ENCODE results near the gene TIPIN. TPM values are rescaled to one million over a fixed set of nuclear protein-coding genes. Genes with fewer than 3 reads are reported as not detected.
"Not testable (repeated sequence)": the region's sequence is repeated elsewhere in the genome, so short reads cannot be mapped to it uniquely, and the experiment has no call there.

TIPIN gene
- total RNA-seq, 1 donor from 2014 or later = 4.6 TPM

GRCh38 chr15:66388576-66388975 is 32.1 kb upstream of the TIPIN start:
- TF ChIP-seq CTCF (IDR thresholded peaks at IDR 0.05) = no peak
- Histone ChIP-seq H3K27me3 (no peaks in the 10 kb centered on the region), H3K36me3 (no peaks in the 10 kb centered on the region), H3K4me3 (peak overlapping the region; percentile 89), H3K9me3 (no peaks in the 10 kb centered on the region), H3K27ac (no peak overlapping the region), H3K4me1 (peaks cover 43% of the 10 kb centered on the region)
- intact Hi-C loops (cut with DNase I) = loop anchor here (5.0 kb wide), 1 partner anchor 109 kb away; the partner anchor contains the start of gene SNAPC5
- ATAC-seq (no peak), DNase-seq (no peak)

GRCh38 chr15:66388043-66388363 is 31.5 kb upstream of the TIPIN start:
- H3K36me3 ChIP-seq = no peaks in the 10 kb centered on the region
- peak overlapping the region; percentile 89 for H3K4me3 ChIP-seq
- peaks cover 43% of the 10 kb centered on the region for H3K4me1 ChIP-seq
- intact Hi-C loops (cut with DNase I) = loop anchor here (5.0 kb wide), 1 partner anchor 109 kb away; the partner anchor contains the start of gene SNAPC5
- no peak for TF ChIP-seq CTCF (IDR thresholded peaks at IDR 0.05)
- H3K9me3 ChIP-seq = no peaks in the 10 kb centered on the region
- no peaks in the 10 kb centered on the region for H3K27me3 ChIP-seq
- ATAC-seq (no peak), DNase-seq (no peak)
- peak overlapping the region; percentile 91 for H3K27ac ChIP-seq

- intact Hi-C loops (cut with DNase I) = loop anchor here (5.0 kb wide), 1 partner anchor 110 kb away; the partner anchor contains the start of gene SNAPC5
- peak; percentile 42 for ATAC-seq
Measured at GRCh38 chr15:66387163-66388042, 30.9 kb upstream of the TIPIN start.

GRCh38 chr15:66386204-66387123 is 30.0 kb upstream of the TIPIN start, which contains the start of gene MAP2K1:
Gene MAP2K1 (plus strand): TSS chr15:66386912. CDS start chr15:66387348, 436 bp downstream.
- Histone ChIP-seq H3K9me3 (no peaks in the 10 kb centered on the region), H3K27me3 (no peaks in the 10 kb centered on the region), H3K4me1 (peaks cover 42% of the 10 kb centered on the region), H3K36me3 (no peaks in the 10 kb centered on the region), H3K4me3 (peak within 1 kb of the TSS; percentile 89), H3K27ac (peak within 1 kb of the TSS; percentile 91)
- peak; percentile 99 for DNase-seq
- ATAC-seq = peak; percentile 97
- intact Hi-C loops (cut with DNase I) = loop anchor here (5.0 kb wide), 1 partner anchor 111 kb away; the partner anchor contains the start of gene SNAPC5
- peak; percentile 74 for TF ChIP-seq CTCF (IDR thresholded peaks at IDR 0.05)

More at GRCh38 chr15:66387163-66388042, 30.9 kb upstream of the TIPIN start:
- Histone ChIP-seq H3K4me1 (peaks cover 43% of the 10 kb centered on the region), H3K36me3 (no peaks in the 10 kb centered on the region), H3K9me3 (no peaks in the 10 kb centered on the region), H3K27me3 (no peaks in the 10 kb centered on the region), H3K27ac (peak overlapping the region; percentile 91), H3K4me3 (peak overlapping the region; percentile 89)
- peak; percentile 43 for TF ChIP-seq CTCF (IDR thresholded peaks at IDR 0.05)
- peak; percentile 82 for DNase-seq

GRCh38 chr15:66381376-66381775 is 24.9 kb upstream of the TIPIN start:
- intact Hi-C loops (cut with DNase I); ATAC-seq; H3K27me3 ChIP-seq; H3K27ac ChIP-seq; H3K4me1 ChIP-seq; H3K36me3 ChIP-seq; H3K9me3 ChIP-seq; DNase-seq; H3K4me3 ChIP-seq: not testable (repeated sequence)

Measured in upper lobe of right lung (tissue), 1 donor.